NCI-H460 (cell line): ENCODE results near the gene ZKSCAN7. TPM values are rescaled to one million over a fixed set of nuclear protein-coding genes. Genes with fewer than 3 reads are reported as not detected.
"Not testable (repeated sequence)": the region's sequence is repeated elsewhere in the genome, so short reads cannot be mapped to it uniquely, and the experiment has no call there.

Experiments used
- DNase-seq: peaks from one replicate; pipeline ENCODE4 v3.0.0-alpha.2; 2016; ENCODE audit warnings: low read depth; ENCODE audit errors: extremely low read depth
- total RNA-seq: library from RNA; depleted of rRNA; stranded (reverse); fragments of >200 nt; shearing (Covaris generic); gene quantifications from 2 replicates; pipeline ENCODE4 v1.2.3, GENCODE V29; 2014; rRNA removed

ZKSCAN7 gene
- total RNA-seq, 1 experiment from 2014 or later: 2.5 TPM

- no peak for DNase-seq
Observed at GRCh38 chr3:44571024-44571423, 16.0 kb downstream of the ZKSCAN7 start.

GRCh38 chr3:44576613-44577012 lies 21.6 kb downstream of the ZKSCAN7 start:
- no peak for DNase-seq

- not testable (repeated sequence) for DNase-seq
Observed at GRCh38 chr3:44577354-44577952, 22.5 kb downstream of the ZKSCAN7 start.

- not testable (repeated sequence) for DNase-seq
Observed at GRCh38 chr3:44578316-44578715, 23.3 kb downstream of the ZKSCAN7 start.

GRCh38 chr3:44578924-44579515 lies 24.0 kb downstream of the ZKSCAN7 start:
- DNase-seq: not testable (repeated sequence)

GRCh38 chr3:44579749-44580148 lies 24.8 kb downstream of the ZKSCAN7 start:
- not testable (repeated sequence) for DNase-seq

- not testable (repeated sequence) for DNase-seq
Observed at GRCh38 chr3:44580971-44581370, 26.0 kb downstream of the ZKSCAN7 start.

GRCh38 chr3:44584646-44585501 lies 29.9 kb downstream of the ZKSCAN7 start, which contains the start of gene ZNF660:
TSS of gene ZNF660 (plus strand) at chr3:44584964. CDS start at chr3:44594194, 9,230 bp downstream.
- no peak for DNase-seq

- no peak for DNase-seq
Observed at GRCh38 chr3:44596621-44597020, 41.6 kb downstream of the ZKSCAN7 start.

GRCh38 chr3:44601749-44602148 lies 46.8 kb downstream of the ZKSCAN7 start:
- DNase-seq: no peak

- DNase-seq: no peak
Observed at GRCh38 chr3:44612678-44613077, 57.7 kb downstream of the ZKSCAN7 start.

Other genes with a start within 250 kb of the ZKSCAN7 start
- 33.0 and 35.3 TPM in 2 replicates for gene TCAIM, start 216.4 kb upstream of the ZKSCAN7 start, total RNA-seq
- gene ZNF445, start 77.5 kb upstream of the ZKSCAN7 start, total RNA-seq: 2.7 and 3.0 TPM in 2 replicates
- 0.12 TPM in 1 of 2 replicates, not detected in the other for gene ZNF660, start 29.8 kb downstream of the ZKSCAN7 start, total RNA-seq
- gene ZNF197, start 69.8 kb downstream of the ZKSCAN7 start, total RNA-seq: 6.9 and 7.9 TPM in 2 replicates
- gene ZNF35, start 93.5 kb downstream of the ZKSCAN7 start, total RNA-seq: 10.8 and 11.5 TPM in 2 replicates
- not detected in 2 replicates for gene ZNF502, start 157.5 kb downstream of the ZKSCAN7 start, total RNA-seq
- gene ZNF501, start 174.4 kb downstream of the ZKSCAN7 start, total RNA-seq: 1.9 and 3.8 TPM in 2 replicates
- 28.2 and 29.4 TPM in 2 replicates for gene KIAA1143, start 206.4 kb downstream of the ZKSCAN7 start, total RNA-seq
- gene KIF15, start 206.6 kb downstream of the ZKSCAN7 start, total RNA-seq: 14.3 and 17.4 TPM in 2 replicates